Glutamatergic neuron (in vitro differentiated cells): ENCODE results near the gene ARHGAP4. TPM values are rescaled to one million over a fixed set of nuclear protein-coding genes. Genes with fewer than 3 reads are reported as not detected.

Experiments used
- DNase-seq: peaks from one replicate; pipeline ENCODE4 v3.0.0; 2022
- H3K27ac Mint-ChIP-seq: one replicate; pipeline ENCODE4 v1.8.0; 2020; ENCODE audit warnings: mild to moderate bottlenecking, mixed read lengths, inconsistent platforms; ENCODE audit not compliant: unreplicated experiment
- H3K27me3 Mint-ChIP-seq: one replicate; pipeline ENCODE4 v1.8.0; 2020; ENCODE audit warnings: mild to moderate bottlenecking, moderate library complexity, mixed read lengths, inconsistent platforms; ENCODE audit not compliant: unreplicated experiment
- H3K36me3 Mint-ChIP-seq: one replicate; pipeline ENCODE4 v1.8.0; 2020; ENCODE audit warnings: mild to moderate bottlenecking, mixed read lengths, inconsistent platforms; ENCODE audit not compliant: unreplicated experiment
- H3K4me1 Mint-ChIP-seq: one replicate; pipeline ENCODE4 v1.8.0; 2020; ENCODE audit warnings: mild to moderate bottlenecking, low read depth, mixed read lengths, inconsistent platforms; ENCODE audit not compliant: unreplicated experiment
- H3K4me3 Mint-ChIP-seq: one replicate; pipeline ENCODE4 v1.8.0; 2020; ENCODE audit warnings: mild to moderate bottlenecking, mixed read lengths, inconsistent platforms; ENCODE audit not compliant: unreplicated experiment
- H3K9me3 Mint-ChIP-seq: one replicate; pipeline ENCODE4 v1.8.0; 2020; ENCODE audit warnings: mild to moderate bottlenecking, moderate library complexity, mixed read lengths, inconsistent platforms; ENCODE audit not compliant: unreplicated experiment
- CTCF ChIP-seq: fragments of 200-600 bp; sonication (generic); IDR thresholded peaks from one replicate; pipeline ENCODE4 v1.5.0; 2021; ENCODE audit not compliant: partially characterized antibody, unreplicated experiment
- total RNA-seq: library from RNA; stranded (reverse); fragmentation: NEBNext Ultra II Directional; extraction: Animal tissue kit (Norgen Biotek cat#: 25700); gene quantifications from one replicate; pipeline ENCODE4 v1.2.1, GENCODE V29; 2021; ENCODE audit not compliant: unreplicated experiment

The ARHGAP4 gene
- total RNA-seq, 1 donor from 2014 or later: 33.5 TPM

GRCh38 chrX:153961292-153961691 is 35.2 kb upstream of the ARHGAP4 start:
- no peak overlapping the region for H3K27ac Mint-ChIP-seq
- TF ChIP-seq CTCF: no peak
- no peak for DNase-seq
- peaks cover under 1% of the 10 kb centered on the region for H3K4me1 Mint-ChIP-seq
- H3K9me3 Mint-ChIP-seq: peaks cover 5% of the 10 kb centered on the region
- peaks cover 2% of the 10 kb centered on the region for H3K27me3 Mint-ChIP-seq
- no peak overlapping the region for H3K4me3 Mint-ChIP-seq
- H3K36me3 Mint-ChIP-seq: no peaks in the 10 kb centered on the region

DNA sequence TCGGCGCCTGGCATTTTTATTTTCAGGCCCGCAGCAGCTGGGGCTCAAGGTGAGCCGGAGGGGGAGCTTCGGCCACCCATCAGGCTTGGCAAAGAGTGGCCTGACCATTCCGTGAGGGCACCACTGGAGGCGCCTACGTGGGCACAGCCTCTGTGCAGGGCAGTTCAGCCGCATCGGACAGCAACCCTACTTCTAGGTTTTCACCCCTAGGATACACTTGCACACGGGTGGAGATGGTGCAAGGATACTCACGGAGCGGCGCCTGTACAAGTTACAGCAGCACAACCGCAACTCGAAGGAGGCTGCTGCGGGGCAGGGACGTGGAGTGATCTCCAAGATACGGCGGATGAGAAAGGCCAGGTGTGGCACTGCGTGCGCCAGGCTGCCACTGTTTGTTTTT is 34.7 kb upstream of the ARHGAP4 start:
- H3K36me3 Mint-ChIP-seq: no peaks in the 10 kb centered on the region
- peaks cover 5% of the 10 kb centered on the region for H3K9me3 Mint-ChIP-seq
- no peak overlapping the region for H3K4me3 Mint-ChIP-seq
- H3K27me3 Mint-ChIP-seq: peaks cover 2% of the 10 kb centered on the region
- DNase-seq: no peak
- no peak for TF ChIP-seq CTCF
- no peaks in the 10 kb centered on the region for H3K4me1 Mint-ChIP-seq
- H3K27ac Mint-ChIP-seq: no peak overlapping the region

DNA sequence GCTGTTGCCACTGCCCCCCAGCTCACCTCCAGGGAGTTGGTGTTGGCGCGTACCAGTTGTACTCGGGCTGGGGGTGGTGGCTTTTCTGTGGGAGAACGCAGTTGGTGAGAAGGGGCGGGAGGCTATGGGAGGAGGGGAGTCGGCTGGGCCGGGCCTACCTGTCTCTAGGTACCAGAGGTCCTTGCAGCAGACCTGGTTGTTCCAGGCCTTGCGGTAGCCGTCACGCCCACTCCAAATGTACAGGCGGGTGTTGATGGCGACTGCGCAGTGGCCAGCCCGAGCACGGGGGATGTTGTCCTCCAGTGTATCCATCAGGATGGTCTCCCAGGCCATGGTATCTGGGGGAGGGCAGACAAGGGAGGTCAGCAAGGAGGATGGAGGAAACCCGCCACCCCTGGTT is 34.0 kb upstream of the ARHGAP4 start:
- Mint-ChIP-seq H3K4me3 (no peak overlapping the region), H3K36me3 (no peaks in the 10 kb centered on the region), H3K27ac (no peak overlapping the region), H3K9me3 (peaks cover 7% of the 10 kb centered on the region), H3K27me3 (peaks cover 2% of the 10 kb centered on the region), H3K4me1 (no peaks in the 10 kb centered on the region)
- no peak for DNase-seq
- TF ChIP-seq CTCF: no peak

- DNase-seq: no peak
- no peak overlapping the region for H3K4me3 Mint-ChIP-seq
- peaks cover 2% of the 10 kb centered on the region for H3K27me3 Mint-ChIP-seq
- no peak overlapping the region for H3K27ac Mint-ChIP-seq
- TF ChIP-seq CTCF: no peak
- H3K9me3 Mint-ChIP-seq: peaks cover 7% of the 10 kb centered on the region
- no peaks in the 10 kb centered on the region for H3K36me3 Mint-ChIP-seq
- H3K4me1 Mint-ChIP-seq: no peaks in the 10 kb centered on the region
These were observed 33.6 kb upstream of the ARHGAP4 start for GRCh38 chrX:153959649-153960048.

DNA sequence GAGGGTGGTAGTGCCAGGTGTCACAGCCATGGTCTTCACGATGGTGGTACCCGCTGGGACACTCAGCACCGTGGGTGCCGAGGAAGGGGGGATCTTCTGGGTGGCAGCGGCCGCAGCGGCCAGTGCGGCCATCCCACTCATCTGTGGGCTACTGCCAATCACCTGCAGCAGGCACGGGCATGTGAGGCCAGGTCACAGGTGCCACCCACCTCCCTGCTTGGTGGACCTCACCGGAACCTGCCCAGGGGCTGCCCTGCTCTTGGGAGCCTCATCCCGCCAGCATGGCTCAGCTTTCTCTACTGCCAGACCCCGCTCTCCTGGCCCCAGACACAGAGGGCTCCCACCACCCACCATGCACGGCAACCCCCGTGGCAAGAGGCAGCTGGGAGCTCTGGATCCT is 32.5 kb upstream of the ARHGAP4 start:
- no peak overlapping the region for H3K27ac Mint-ChIP-seq
- H3K4me3 Mint-ChIP-seq: no peak overlapping the region
- no peaks in the 10 kb centered on the region for H3K4me1 Mint-ChIP-seq
- H3K9me3 Mint-ChIP-seq: peaks cover 6% of the 10 kb centered on the region
- H3K27me3 Mint-ChIP-seq: peaks cover 2% of the 10 kb centered on the region
- DNase-seq: no peak
- H3K36me3 Mint-ChIP-seq: no peaks in the 10 kb centered on the region
- TF ChIP-seq CTCF: no peak
